Progenitor cell of endocrine pancreas (in vitro differentiated cells): ENCODE results near the gene IPCEF1. TPM values are rescaled to one million over a fixed set of nuclear protein-coding genes. Genes with fewer than 3 reads are reported as not detected.
"Not testable (repeated sequence)": the region's sequence is repeated elsewhere in the genome, so short reads cannot be mapped to it uniquely, and the experiment has no call there.

Experiments
- DNase-seq: peaks from one replicate; pipeline ENCODE4 v3.0.0; 2021; ENCODE audit warnings: low spot score; ENCODE audit not compliant: unreplicated experiment
- H3K27ac Mint-ChIP-seq: 2 replicates; pipeline ENCODE4 v1.8.0; 2021; ENCODE audit warnings: mild to moderate bottlenecking, moderate library complexity, mixed read lengths
- H3K27me3 Mint-ChIP-seq: 2 replicates; pipeline ENCODE4 v1.8.0; 2021; ENCODE audit warnings: mixed read lengths
- H3K36me3 Mint-ChIP-seq: 2 replicates; pipeline ENCODE4 v1.8.0; 2022; ENCODE audit warnings: mixed read lengths; ENCODE audit not compliant: insufficient read depth
- H3K4me1 Mint-ChIP-seq: 2 replicates; pipeline ENCODE4 v1.8.0; 2021; ENCODE audit warnings: low read depth, mixed read lengths
- H3K4me3 Mint-ChIP-seq: 2 replicates; pipeline ENCODE4 v1.8.0; 2021; ENCODE audit warnings: low read depth, mild to moderate bottlenecking, moderate library complexity, mixed read lengths
- H3K9me3 Mint-ChIP-seq: 2 replicates; pipeline ENCODE4 v1.8.0; 2021; ENCODE audit warnings: low read depth, mixed read lengths
- CTCF ChIP-seq: fragments of 200-600 bp; sonication (generic); IDR thresholded peaks from one replicate; pipeline ENCODE4 v1.5.0; 2021; ENCODE audit warnings: antibody characterized with exemption, mild to moderate bottlenecking; ENCODE audit not compliant: unreplicated experiment
- total RNA-seq: library from RNA; stranded (reverse); gene quantifications from 2 replicates; pipeline ENCODE4 v1.2.1, GENCODE V29; 2021

IPCEF1 gene
- total RNA-seq, 1 donor from 2014 or later, result 0.77 TPM

- DNase-seq, result no peak
- H3K27ac Mint-ChIP-seq, result no peak overlapping the region
- no peaks in the 10 kb centered on the region for H3K27me3 Mint-ChIP-seq
- no peak for TF ChIP-seq CTCF
- H3K4me3 Mint-ChIP-seq, result no peak overlapping the region
- peaks cover 10% of the 10 kb centered on the region for H3K9me3 Mint-ChIP-seq
- no peaks in the 10 kb centered on the region for H3K36me3 Mint-ChIP-seq
- H3K4me1 Mint-ChIP-seq, result no peaks in the 10 kb centered on the region
These were observed 177.2 kb downstream of the IPCEF1 start for GRCh38 chr6:154179434-154179833.

DNA sequence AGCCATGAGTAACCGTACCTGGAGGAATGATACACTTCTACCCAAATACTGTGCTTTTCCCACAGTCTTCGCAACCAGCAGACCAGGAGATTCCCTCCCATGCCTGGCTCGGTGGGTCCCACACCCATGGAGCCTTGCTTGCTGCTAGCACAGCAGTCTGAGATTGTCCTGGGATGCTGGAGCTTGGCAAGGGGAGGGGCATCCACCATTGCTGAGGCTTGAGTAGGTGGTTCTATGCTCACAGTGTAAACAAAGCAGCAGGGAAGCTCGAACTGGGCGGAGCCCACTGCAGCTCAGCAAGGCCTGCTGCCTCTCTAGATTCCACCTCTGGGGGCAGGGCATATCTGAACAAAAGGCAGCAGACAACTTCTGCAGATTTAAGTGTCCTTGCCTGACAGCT is 184.2 kb downstream of the IPCEF1 start:
- H3K36me3 Mint-ChIP-seq, H3K27me3 Mint-ChIP-seq, H3K4me1 Mint-ChIP-seq, H3K4me3 Mint-ChIP-seq, DNase-seq, H3K27ac Mint-ChIP-seq: not testable (repeated sequence)
- peaks cover 19% of the 10 kb centered on the region for H3K9me3 Mint-ChIP-seq

DNA sequence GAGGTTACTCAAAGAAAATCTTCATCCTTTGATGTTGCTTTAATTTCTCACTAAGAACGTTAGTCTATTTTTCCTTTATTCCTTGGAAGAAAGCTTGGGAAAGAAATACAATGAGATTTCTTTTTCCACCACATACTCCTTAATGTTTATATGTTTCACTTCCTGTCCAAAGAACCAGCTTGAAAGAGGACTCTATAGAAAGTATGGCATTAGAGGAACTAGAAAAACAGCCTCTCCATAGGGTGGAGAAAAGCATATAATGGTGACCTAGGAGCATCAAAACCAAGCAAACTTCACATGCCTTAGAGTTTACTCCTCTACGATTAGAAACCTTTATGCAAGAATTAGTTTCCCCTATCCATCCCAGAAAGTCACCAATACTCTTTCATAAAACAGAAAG is 186.5 kb downstream of the IPCEF1 start:
- H3K36me3 Mint-ChIP-seq, result peaks cover 2% of the 10 kb centered on the region
- H3K27me3 Mint-ChIP-seq, result no peaks in the 10 kb centered on the region

DNA sequence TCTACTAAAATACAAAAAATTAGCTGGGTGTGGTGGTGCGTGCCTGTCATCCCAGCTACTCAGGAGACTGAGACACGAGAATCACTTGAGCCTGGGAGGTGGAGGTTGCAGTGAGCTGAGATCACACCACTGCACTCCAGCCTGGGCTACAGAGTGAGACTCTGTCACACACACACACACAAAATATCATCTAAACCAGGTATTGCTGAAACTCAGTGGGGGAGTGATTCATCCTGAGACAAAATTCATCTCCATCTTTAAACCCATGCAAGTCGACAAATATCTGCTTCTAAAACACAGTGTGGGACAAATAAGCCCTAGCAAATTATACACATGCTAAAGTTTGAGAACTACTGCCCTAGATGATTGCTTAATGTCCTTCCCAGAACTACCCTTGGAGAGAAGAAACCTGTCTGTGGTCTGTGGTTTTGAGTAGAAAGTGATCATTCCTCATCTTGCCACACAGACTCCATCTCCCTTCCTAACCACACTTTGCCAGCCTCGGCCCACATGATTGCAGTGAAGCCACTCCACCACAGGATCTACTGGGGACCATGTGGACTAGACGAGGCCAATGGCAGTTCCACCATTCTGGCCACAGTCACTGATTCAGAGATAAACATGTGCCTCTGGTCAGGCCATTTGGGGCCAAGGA is 187.3 kb downstream of the IPCEF1 start:
- DNase-seq, result no peak
- no peaks in the 10 kb centered on the region for H3K27me3 Mint-ChIP-seq
- peaks cover 15% of the 10 kb centered on the region for H3K9me3 Mint-ChIP-seq
- H3K27ac Mint-ChIP-seq, result no peak overlapping the region
- TF ChIP-seq CTCF, result no peak
- H3K36me3 Mint-ChIP-seq, result peaks cover 2% of the 10 kb centered on the region
- H3K4me1 Mint-ChIP-seq, result no peaks in the 10 kb centered on the region
- no peak overlapping the region for H3K4me3 Mint-ChIP-seq

More for the DNA sequence above, 186.5 kb downstream of the IPCEF1 start:
- Mint-ChIP-seq H3K4me1 (no peaks in the 10 kb centered on the region), H3K27ac (no peak overlapping the region), H3K4me3 (no peak overlapping the region), H3K9me3 (peaks cover 15% of the 10 kb centered on the region)
- no peak for TF ChIP-seq CTCF
- DNase-seq, result no peak

DNA sequence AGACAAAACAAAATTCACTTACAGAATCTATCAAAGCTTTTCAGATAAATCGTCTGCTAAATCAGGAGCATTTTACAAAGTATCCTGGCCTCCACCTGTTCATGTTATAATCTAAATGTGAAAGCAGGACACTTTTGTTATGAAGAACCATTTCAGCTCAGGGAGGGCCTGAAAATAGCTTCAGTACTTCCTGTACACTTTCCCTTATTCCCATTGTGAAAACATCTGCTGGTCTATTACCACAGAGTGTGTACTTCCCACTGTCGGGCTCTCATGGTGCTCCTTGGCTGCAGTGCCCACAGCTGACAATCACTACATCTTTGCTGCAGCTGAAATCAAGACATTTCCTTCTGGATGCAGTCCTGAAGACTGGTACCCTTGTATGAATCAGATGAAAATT is 189.5 kb downstream of the IPCEF1 start:
- peaks cover 7% of the 10 kb centered on the region for H3K9me3 Mint-ChIP-seq
- H3K36me3 Mint-ChIP-seq, result peaks cover 2% of the 10 kb centered on the region
- no peaks in the 10 kb centered on the region for H3K4me1 Mint-ChIP-seq
- TF ChIP-seq CTCF, result no peak
- H3K4me3 Mint-ChIP-seq, result no peak overlapping the region
- H3K27me3 Mint-ChIP-seq, result no peaks in the 10 kb centered on the region
- no peak overlapping the region for H3K27ac Mint-ChIP-seq
- no peak for DNase-seq

- DNase-seq, result no peak
- Mint-ChIP-seq H3K9me3 (peaks cover 7% of the 10 kb centered on the region), H3K27ac (no peak overlapping the region), H3K36me3 (peaks cover 2% of the 10 kb centered on the region), H3K27me3 (no peaks in the 10 kb centered on the region), H3K4me3 (no peak overlapping the region), H3K4me1 (no peaks in the 10 kb centered on the region)
- TF ChIP-seq CTCF, result peak; percentile 21
These were observed 190.5 kb downstream of the IPCEF1 start for GRCh38 chr6:154166140-154166539.
